SK-N-SH treated with all-trans-retinoic acid at 6 μM for 48 hours (cell line): ENCODE measurements around the gene AADAT.

Experiments
- ATAC-seq: fragments of 200-7000 bp; cut with Tn5 transposase; 3 replicates; pipeline ENCODE4 v1.9.1; 2020; ENCODE audit warnings: mild to moderate bottlenecking, moderate library complexity
- ARNTL ChIP-seq: fragments of 450-650 bp; formaldehyde crosslinking; IDR thresholded peaks from 2 replicates; pipeline ENCODE4 v1.5.0; 2020; ENCODE audit warnings: low read depth, mild to moderate bottlenecking, moderate library complexity, borderline replicate concordance
- BACH2 ChIP-seq: fragments of 250-450 bp; sonication (Bioruptor Pico); IDR thresholded peaks from 2 replicates; pipeline ENCODE4 v1.9.0; 2021; ENCODE audit warnings: mild to moderate bottlenecking, borderline replicate concordance
- CSDC2 ChIP-seq: fragments of 250-450 bp; sonication (Bioruptor Pico); IDR thresholded peaks from 2 replicates; pipeline ENCODE4 v1.5.0; 2020; ENCODE audit warnings: mild to moderate bottlenecking, moderate library complexity
- ESRRG ChIP-seq: fragments of 250-450 bp; sonication (Bioruptor Pico); IDR thresholded peaks from 2 replicates; pipeline ENCODE4 v1.6.1; 2021; ENCODE audit warnings: mild to moderate bottlenecking
- GLIS3 ChIP-seq: fragments of 250-450 bp; sonication (Bioruptor Pico); IDR thresholded peaks from 2 replicates; pipeline ENCODE4 v1.5.0; 2020; ENCODE audit warnings: mild to moderate bottlenecking, moderate library complexity
- ISL1 ChIP-seq: fragments of 250-450 bp; sonication (Bioruptor Pico); IDR thresholded peaks from 2 replicates; pipeline ENCODE4 v2.1.2; 2022; ENCODE audit warnings: mild to moderate bottlenecking, moderate library complexity
- OSR1 ChIP-seq: fragments of 250-450 bp; sonication (Bioruptor Pico); IDR thresholded peaks from 2 replicates; pipeline ENCODE4 v1.8.0; 2022; ENCODE audit warnings: moderate library complexity, mild to moderate bottlenecking, inconsistent platforms
- PPARA ChIP-seq: fragments of 250-450 bp; sonication (Bioruptor Pico); IDR thresholded peaks from 2 replicates; pipeline ENCODE4 v1.5.0; 2020; ENCODE audit warnings: mild to moderate bottlenecking, borderline replicate concordance
- RARB ChIP-seq: fragments of 250-450 bp; sonication (Bioruptor Pico); IDR thresholded peaks from 2 replicates; pipeline ENCODE4 v1.8.0; 2021; ENCODE audit warnings: mild to moderate bottlenecking, moderate library complexity
- SNAI2 ChIP-seq: fragments of 250-450 bp; sonication (Bioruptor Pico); IDR thresholded peaks from 2 replicates; pipeline ENCODE4 v1.5.0; 2020; ENCODE audit warnings: mild to moderate bottlenecking, moderate library complexity
- TCF4 ChIP-seq: fragments of 250-450 bp; sonication (Bioruptor Pico); IDR thresholded peaks from 2 replicates; pipeline ENCODE4 v1.8.0; 2021; ENCODE audit warnings: mild to moderate bottlenecking, moderate library complexity, borderline replicate concordance
- TOX ChIP-seq: fragments of 250-450 bp; sonication (Bioruptor Pico); IDR thresholded peaks from 2 replicates; pipeline ENCODE4 v1.8.0; 2021; ENCODE audit warnings: mild to moderate bottlenecking, moderate library complexity, borderline replicate concordance
- ZC3H10 ChIP-seq: fragments of 250-450 bp; sonication (Bioruptor Pico); IDR thresholded peaks from 2 replicates; pipeline ENCODE4 v1.5.1; 2021; ENCODE audit warnings: mild to moderate bottlenecking, moderate library complexity
- ZFP3 ChIP-seq: fragments of 250-450 bp; sonication (Bioruptor Pico); IDR thresholded peaks from 2 replicates; pipeline ENCODE4 v1.5.0; 2020; ENCODE audit warnings: mild to moderate bottlenecking, moderate library complexity
- ZFP30 ChIP-seq: fragments of 450-650 bp; formaldehyde crosslinking; IDR thresholded peaks from 2 replicates; pipeline ENCODE4 v1.5.0; 2022; ENCODE audit warnings: mild to moderate bottlenecking, moderate library complexity
- ZNF565 ChIP-seq: fragments of 450-650 bp; formaldehyde crosslinking; conservative IDR thresholded peaks from 2 replicates; pipeline ENCODE4 v1.5.0; 2020; ENCODE audit warnings: low read depth, mild to moderate bottlenecking, moderate library complexity
- ZNF70 ChIP-seq: fragments of 450-650 bp; formaldehyde crosslinking; IDR thresholded peaks from 2 replicates; pipeline ENCODE4 v1.5.0; 2020; ENCODE audit warnings: mild to moderate bottlenecking, moderate library complexity
- ZNF8 ChIP-seq: fragments of 450-650 bp; formaldehyde crosslinking; IDR thresholded peaks from 2 replicates; pipeline ENCODE4 v1.5.0; 2020; ENCODE audit warnings: mild to moderate bottlenecking, moderate library complexity
- TF ChIP-seq, protein P1 (sequence below): fragments of 250-450 bp; sonication (Bioruptor Pico); IDR thresholded peaks from 2 replicates; pipeline ENCODE4 v1.8.0; 2021; ENCODE audit warnings: low read depth, mild to moderate bottlenecking, moderate library complexity, borderline replicate concordance
- TF ChIP-seq, protein P2 (sequence below): fragments of 250-450 bp; sonication (Bioruptor Pico); IDR thresholded peaks from 2 replicates; pipeline ENCODE4 v1.5.1; 2021; ENCODE audit warnings: mild to moderate bottlenecking, moderate library complexity
- TF ChIP-seq, protein P3 (sequence below): fragments of 250-450 bp; sonication (Bioruptor Pico); IDR thresholded peaks from 2 replicates; pipeline ENCODE4 v1.5.1; 2020; ENCODE audit warnings: low read depth, mild to moderate bottlenecking, moderate library complexity
- TF ChIP-seq, protein P4 (sequence below): fragments of 250-450 bp; sonication (Bioruptor Pico); IDR thresholded peaks from 2 replicates; pipeline ENCODE4 v1.8.0; 2020; ENCODE audit warnings: mild to moderate bottlenecking, moderate library complexity, borderline replicate concordance
- TF ChIP-seq, protein P5 (sequence below): fragments of 250-450 bp; sonication (Bioruptor Pico); IDR thresholded peaks from 2 replicates; pipeline ENCODE4 v1.5.0; 2020; ENCODE audit warnings: mild to moderate bottlenecking, moderate library complexity

AADAT gene

DNA sequence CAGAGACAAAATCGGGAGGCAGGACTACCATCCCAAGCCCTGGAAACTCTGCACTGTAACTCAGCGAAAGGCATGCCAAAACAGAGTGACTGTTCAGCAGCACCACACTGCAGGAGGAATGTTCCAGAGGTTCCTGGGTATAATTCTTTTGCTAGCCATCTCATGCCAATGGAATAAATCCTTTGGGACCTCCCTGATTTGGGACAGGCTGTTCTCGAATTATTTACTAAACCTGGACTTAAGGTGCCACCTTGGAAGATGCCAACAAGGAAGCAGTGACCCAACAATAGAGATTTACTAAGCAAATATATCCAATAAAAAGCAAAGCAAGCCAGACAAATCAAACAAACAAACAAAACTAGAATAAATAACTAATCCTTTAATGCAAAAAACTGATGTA, 9.3 kb downstream of the AADAT start:
- no peak for TF ChIP-seq RARB (CRISPR knock-in tag)
- TF ChIP-seq TCF4 (CRISPR knock-in tag): no peak
- no peak for ATAC-seq

DNA sequence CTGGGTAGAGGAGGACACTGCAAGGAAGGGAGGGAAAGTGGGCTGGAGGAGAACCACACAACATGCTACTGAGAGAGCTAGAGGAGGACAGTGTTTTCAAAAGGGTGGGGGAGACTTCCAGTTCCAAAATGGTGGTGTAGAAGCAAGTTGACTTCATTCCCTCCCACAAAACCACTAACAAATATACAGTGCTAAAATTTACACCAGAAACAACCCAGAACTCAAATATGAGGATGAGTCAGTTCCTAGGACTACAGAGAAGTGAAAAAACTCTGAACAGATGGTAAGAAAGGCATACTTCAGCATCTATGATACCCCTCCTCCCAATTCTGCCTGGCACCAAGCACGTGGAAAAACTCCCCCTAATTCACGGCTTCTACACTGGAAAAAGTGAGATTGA, 9.8 kb downstream of the AADAT start:
- no peak for TF ChIP-seq ISL1
- TF ChIP-seq ZNF565: no peak
- TF ChIP-seq CSDC2 (CRISPR knock-in tag): no peak
- no peak for TF ChIP-seq ARNTL (CRISPR knock-in tag)
- TF ChIP-seq, protein P1, sequence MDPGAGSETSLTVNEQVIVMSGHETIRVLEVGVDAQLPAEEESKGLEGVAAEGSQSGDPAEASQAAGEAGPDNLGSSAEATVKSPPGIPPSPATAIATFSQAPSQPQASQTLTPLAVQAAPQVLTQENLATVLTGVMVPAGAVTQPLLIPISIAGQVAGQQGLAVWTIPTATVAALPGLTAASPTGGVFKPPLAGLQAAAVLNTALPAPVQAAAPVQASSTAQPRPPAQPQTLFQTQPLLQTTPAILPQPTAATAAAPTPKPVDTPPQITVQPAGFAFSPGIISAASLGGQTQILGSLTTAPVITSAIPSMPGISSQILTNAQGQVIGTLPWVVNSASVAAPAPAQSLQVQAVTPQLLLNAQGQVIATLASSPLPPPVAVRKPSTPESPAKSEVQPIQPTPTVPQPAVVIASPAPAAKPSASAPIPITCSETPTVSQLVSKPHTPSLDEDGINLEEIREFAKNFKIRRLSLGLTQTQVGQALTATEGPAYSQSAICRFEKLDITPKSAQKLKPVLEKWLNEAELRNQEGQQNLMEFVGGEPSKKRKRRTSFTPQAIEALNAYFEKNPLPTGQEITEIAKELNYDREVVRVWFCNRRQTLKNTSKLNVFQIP (CRISPR knock-in tag): no peak
- ATAC-seq: no peak

DNA sequence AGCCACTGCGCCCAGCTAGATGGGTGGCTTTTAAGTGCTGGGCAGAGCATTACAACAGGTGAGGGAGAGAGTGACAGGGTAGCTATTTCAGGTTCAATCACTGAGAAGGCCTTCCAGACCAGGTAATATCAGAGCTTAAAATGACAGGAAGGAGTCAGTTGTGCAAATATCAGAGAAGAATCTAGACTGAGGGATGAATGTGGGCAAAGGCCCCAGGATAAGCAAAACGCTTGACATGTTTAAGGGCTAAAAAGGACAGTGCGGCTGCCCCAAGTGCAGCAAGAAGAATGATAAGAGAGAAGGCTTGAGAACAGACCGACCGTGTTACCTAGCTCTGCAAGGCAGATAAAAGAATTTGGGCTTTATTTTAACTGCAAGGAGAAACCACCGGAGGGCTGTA, 18.6 kb downstream of the AADAT start:
- ATAC-seq: no peak
- TF ChIP-seq ZNF565: no peak
- TF ChIP-seq TCF4 (CRISPR knock-in tag): no peak
- TF ChIP-seq GLIS3 (CRISPR knock-in tag): no peak
- TF ChIP-seq, protein P2, sequence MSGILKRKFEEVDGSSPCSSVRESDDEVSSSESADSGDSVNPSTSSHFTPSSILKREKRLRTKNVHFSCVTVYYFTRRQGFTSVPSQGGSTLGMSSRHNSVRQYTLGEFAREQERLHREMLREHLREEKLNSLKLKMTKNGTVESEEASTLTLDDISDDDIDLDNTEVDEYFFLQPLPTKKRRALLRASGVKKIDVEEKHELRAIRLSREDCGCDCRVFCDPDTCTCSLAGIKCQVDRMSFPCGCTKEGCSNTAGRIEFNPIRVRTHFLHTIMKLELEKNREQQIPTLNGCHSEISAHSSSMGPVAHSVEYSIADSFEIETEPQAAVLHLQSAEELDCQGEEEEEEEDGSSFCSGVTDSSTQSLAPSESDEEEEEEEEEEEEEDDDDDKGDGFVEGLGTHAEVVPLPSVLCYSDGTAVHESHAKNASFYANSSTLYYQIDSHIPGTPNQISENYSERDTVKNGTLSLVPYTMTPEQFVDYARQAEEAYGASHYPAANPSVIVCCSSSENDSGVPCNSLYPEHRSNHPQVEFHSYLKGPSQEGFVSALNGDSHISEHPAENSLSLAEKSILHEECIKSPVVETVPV: no peak
- no peak for TF ChIP-seq PPARA (CRISPR knock-in tag)
- TF ChIP-seq OSR1 (CRISPR knock-in tag): no peak
- TF ChIP-seq CSDC2 (CRISPR knock-in tag): no peak
- TF ChIP-seq ESRRG (CRISPR knock-in tag): no peak
- no peak for TF ChIP-seq ZNF8 (CRISPR knock-in tag)
- TF ChIP-seq, protein P3, sequence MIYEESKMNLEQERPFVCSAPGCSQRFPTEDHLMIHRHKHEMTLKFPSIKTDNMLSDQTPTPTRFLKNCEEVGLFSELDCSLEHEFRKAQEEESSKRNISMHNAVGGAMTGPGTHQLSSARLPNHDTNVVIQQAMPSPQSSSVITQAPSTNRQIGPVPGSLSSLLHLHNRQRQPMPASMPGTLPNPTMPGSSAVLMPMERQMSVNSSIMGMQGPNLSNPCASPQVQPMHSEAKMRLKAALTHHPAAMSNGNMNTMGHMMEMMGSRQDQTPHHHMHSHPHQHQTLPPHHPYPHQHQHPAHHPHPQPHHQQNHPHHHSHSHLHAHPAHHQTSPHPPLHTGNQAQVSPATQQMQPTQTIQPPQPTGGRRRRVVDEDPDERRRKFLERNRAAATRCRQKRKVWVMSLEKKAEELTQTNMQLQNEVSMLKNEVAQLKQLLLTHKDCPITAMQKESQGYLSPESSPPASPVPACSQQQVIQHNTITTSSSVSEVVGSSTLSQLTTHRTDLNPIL (CRISPR knock-in tag): no peak
- no peak for TF ChIP-seq ZFP30 (CRISPR knock-in tag)
- no peak for TF ChIP-seq BACH2 (CRISPR knock-in tag)
- no peak for TF ChIP-seq ZFP3
- TF ChIP-seq ISL1: no peak
- TF ChIP-seq, protein P4, sequence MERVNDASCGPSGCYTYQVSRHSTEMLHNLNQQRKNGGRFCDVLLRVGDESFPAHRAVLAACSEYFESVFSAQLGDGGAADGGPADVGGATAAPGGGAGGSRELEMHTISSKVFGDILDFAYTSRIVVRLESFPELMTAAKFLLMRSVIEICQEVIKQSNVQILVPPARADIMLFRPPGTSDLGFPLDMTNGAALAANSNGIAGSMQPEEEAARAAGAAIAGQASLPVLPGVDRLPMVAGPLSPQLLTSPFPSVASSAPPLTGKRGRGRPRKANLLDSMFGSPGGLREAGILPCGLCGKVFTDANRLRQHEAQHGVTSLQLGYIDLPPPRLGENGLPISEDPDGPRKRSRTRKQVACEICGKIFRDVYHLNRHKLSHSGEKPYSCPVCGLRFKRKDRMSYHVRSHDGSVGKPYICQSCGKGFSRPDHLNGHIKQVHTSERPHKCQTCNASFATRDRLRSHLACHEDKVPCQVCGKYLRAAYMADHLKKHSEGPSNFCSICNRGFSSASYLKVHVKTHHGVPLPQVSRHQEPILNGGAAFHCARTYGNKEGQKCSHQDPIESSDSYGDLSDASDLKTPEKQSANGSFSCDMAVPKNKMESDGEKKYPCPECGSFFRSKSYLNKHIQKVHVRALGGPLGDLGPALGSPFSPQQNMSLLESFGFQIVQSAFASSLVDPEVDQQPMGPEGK (CRISPR knock-in tag): no peak

DNA sequence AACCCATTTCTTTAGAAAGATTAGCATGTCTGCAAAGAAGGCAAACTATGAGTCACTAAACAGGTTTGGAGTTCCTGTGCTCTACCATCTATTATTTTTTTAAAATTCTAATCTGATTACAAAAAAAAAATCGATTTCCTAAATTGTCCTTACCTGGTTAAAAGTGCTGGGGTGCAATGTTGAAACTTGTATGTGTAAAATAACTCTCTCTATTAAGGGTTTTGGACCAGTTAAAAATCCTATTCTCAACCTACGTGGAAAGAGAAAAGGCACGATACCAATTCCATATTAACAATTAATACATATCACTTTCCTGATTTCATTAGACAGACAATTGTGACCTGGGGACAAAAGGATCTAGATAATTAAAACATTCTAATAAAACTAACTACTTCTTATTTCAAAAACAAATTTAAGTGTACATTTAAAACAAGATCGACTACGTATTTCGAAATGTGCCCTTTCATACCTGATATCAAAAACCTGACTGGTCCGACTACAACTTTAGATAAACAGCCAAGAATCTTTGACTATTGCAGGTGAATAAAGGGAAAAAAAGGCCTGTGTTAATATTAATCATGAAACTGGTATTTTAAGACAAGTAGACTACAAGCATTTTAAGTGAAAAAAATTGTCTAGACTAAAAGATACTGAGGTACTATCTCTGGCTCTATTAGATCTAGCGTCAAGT, 21.2 kb downstream of the AADAT start:
- TF ChIP-seq ZNF8 (CRISPR knock-in tag): no peak
- TF ChIP-seq GLIS3 (CRISPR knock-in tag): no peak
- TF ChIP-seq RARB (CRISPR knock-in tag): no peak
- TF ChIP-seq PPARA (CRISPR knock-in tag): no peak
- TF ChIP-seq, protein P4 (CRISPR knock-in tag): no peak
- no peak for TF ChIP-seq ISL1
- no peak for TF ChIP-seq ZNF565
- no peak for TF ChIP-seq CSDC2 (CRISPR knock-in tag)
- TF ChIP-seq, protein P3 (CRISPR knock-in tag): no peak
- no peak for TF ChIP-seq ZC3H10 (CRISPR knock-in tag)
- TF ChIP-seq, protein P5, sequence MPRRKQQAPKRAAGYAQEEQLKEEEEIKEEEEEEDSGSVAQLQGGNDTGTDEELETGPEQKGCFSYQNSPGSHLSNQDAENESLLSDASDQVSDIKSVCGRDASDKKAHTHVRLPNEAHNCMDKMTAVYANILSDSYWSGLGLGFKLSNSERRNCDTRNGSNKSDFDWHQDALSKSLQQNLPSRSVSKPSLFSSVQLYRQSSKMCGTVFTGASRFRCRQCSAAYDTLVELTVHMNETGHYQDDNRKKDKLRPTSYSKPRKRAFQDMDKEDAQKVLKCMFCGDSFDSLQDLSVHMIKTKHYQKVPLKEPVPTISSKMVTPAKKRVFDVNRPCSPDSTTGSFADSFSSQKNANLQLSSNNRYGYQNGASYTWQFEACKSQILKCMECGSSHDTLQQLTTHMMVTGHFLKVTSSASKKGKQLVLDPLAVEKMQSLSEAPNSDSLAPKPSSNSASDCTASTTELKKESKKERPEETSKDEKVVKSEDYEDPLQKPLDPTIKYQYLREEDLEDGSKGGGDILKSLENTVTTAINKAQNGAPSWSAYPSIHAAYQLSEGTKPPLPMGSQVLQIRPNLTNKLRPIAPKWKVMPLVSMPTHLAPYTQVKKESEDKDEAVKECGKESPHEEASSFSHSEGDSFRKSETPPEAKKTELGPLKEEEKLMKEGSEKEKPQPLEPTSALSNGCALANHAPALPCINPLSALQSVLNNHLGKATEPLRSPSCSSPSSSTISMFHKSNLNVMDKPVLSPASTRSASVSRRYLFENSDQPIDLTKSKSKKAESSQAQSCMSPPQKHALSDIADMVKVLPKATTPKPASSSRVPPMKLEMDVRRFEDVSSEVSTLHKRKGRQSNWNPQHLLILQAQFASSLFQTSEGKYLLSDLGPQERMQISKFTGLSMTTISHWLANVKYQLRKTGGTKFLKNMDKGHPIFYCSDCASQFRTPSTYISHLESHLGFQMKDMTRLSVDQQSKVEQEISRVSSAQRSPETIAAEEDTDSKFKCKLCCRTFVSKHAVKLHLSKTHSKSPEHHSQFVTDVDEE (CRISPR knock-in tag): no peak
- TF ChIP-seq ZFP3: no peak
- no peak for TF ChIP-seq ARNTL (CRISPR knock-in tag)
- TF ChIP-seq ZNF70: no peak
- no peak for TF ChIP-seq ESRRG (CRISPR knock-in tag)
- no peak for TF ChIP-seq OSR1 (CRISPR knock-in tag)
- no peak for TF ChIP-seq TOX (CRISPR knock-in tag)
- TF ChIP-seq BACH2 (CRISPR knock-in tag): no peak
- TF ChIP-seq SNAI2 (CRISPR knock-in tag): no peak
- ATAC-seq: no peak
